Neural cell (in vitro differentiated cells): ENCODE measurements around the gene SLC2A13. TPM values are rescaled to one million over a fixed set of nuclear protein-coding genes. Genes with fewer than 3 reads are reported as not detected.
"Not testable (repeated sequence)": the region's sequence is repeated elsewhere in the genome, so short reads cannot be mapped to it uniquely, and the experiment has no call there.

Experiments used
- H2AFZ ChIP-seq: fragments of 200-600, 300-800 bp; sonication (generic), shearing (Covaris generic); 2 replicates; pipeline ENCODE4 v1.6.0; 2014; ENCODE audit warnings: low read depth, mild to moderate bottlenecking, antibody characterized with exemption, low read length, moderate library complexity
- H3F3A ChIP-seq: fragments of 200-600 bp; shearing (Covaris generic); 2 replicates; pipeline ENCODE4 v1.6.1; 2016; ENCODE audit warnings: mild to moderate bottlenecking, moderate library complexity, mixed read lengths, antibody characterized with exemption, low read length; ENCODE audit not compliant: insufficient read depth, poor library complexity, severe bottlenecking
- H3K27ac ChIP-seq: fragments of 200-600, 300-800 bp; sonication (generic), shearing (Covaris generic); 2 replicates; pipeline ENCODE4 v1.5.1; 2014; ENCODE audit warnings: mild to moderate bottlenecking, low read length, moderate library complexity
- H3K27me3 ChIP-seq: fragments of 300-800, 200-600 bp; sonication (generic), shearing (Covaris generic); 2 replicates; pipeline ENCODE4 v1.6.0; 2014; ENCODE audit warnings: mild to moderate bottlenecking, low read depth, low read length, moderate library complexity; ENCODE audit not compliant: insufficient read depth
- H3K36me3 ChIP-seq: fragments of 300-800, 200-600 bp; sonication (generic), shearing (Covaris generic); 2 replicates; pipeline ENCODE4 v1.5.1; 2014; ENCODE audit warnings: mild to moderate bottlenecking, antibody characterized with exemption, low read length, moderate library complexity; ENCODE audit not compliant: insufficient read depth
- H3K4me2 ChIP-seq: fragments of 300-800, 200-600 bp; sonication (generic), shearing (Covaris generic); 2 replicates; pipeline ENCODE4 v1.6.0; 2014; ENCODE audit warnings: mild to moderate bottlenecking, low read length
- H3K4me3 ChIP-seq: fragments of 300-800, 200-600 bp; sonication (generic), shearing (Covaris generic); 2 replicates; pipeline ENCODE4 v1.5.1; 2014; ENCODE audit warnings: mild to moderate bottlenecking, low read length, moderate library complexity
- H3K79me2 ChIP-seq: fragments of 200-600 bp; shearing (Covaris generic); replicated peaks from 2 replicates; pipeline ENCODE4 v1.6.0; 2014; ENCODE audit warnings: mild to moderate bottlenecking, low read length, moderate library complexity; ENCODE audit not compliant: insufficient read depth
- H3K9ac ChIP-seq: fragments of 300-800, 200-600 bp; sonication (generic), shearing (Covaris generic); 2 replicates; pipeline ENCODE4 v1.6.1; 2016; ENCODE audit warnings: mild to moderate bottlenecking, low read length, mixed read lengths
- H3K9me2 ChIP-seq: fragments of 200-600 bp; shearing (Covaris generic); 2 replicates; pipeline ENCODE4 v1.6.1; 2016; ENCODE audit warnings: mild to moderate bottlenecking, low read length, mixed read lengths; ENCODE audit not compliant: insufficient read depth
- H3K9me3 ChIP-seq: fragments of 200-600, 300-800 bp; sonication (generic), shearing (Covaris generic); 2 replicates; pipeline ENCODE4 v1.6.1; 2016; ENCODE audit warnings: mild to moderate bottlenecking, mixed run types, low read length, moderate library complexity, mixed read lengths
- H4K20me1 ChIP-seq: fragments of 200-600 bp; shearing (Covaris generic); 2 replicates; pipeline ENCODE4 v1.6.1; 2016; ENCODE audit warnings: mild to moderate bottlenecking, mixed run types; ENCODE audit not compliant: insufficient read depth
- CTCF ChIP-seq: fragments of 450-650 bp; IDR thresholded peaks from 2 replicates; pipeline ENCODE4 v1.5.1; 2014; ENCODE audit warnings: antibody characterized with exemption, mild to moderate bottlenecking, moderate library complexity; ENCODE audit not compliant: poor library complexity, severe bottlenecking
- EP300 ChIP-seq: fragments of 450-650 bp; conservative IDR thresholded peaks from 2 replicates; pipeline ENCODE4 v1.6.1; 2014; ENCODE audit warnings: antibody characterized with exemption, mild to moderate bottlenecking, moderate library complexity; ENCODE audit not compliant: poor library complexity, severe bottlenecking
- EZH2 ChIP-seq: fragments of 200-600, 300-800 bp; shearing (Covaris generic), sonication (generic); IDR thresholded peaks from 2 replicates; pipeline ENCODE4 v1.6.1; 2014; ENCODE audit warnings: antibody characterized with exemption, low read length, borderline replicate concordance, mild to moderate bottlenecking; ENCODE audit not compliant: insufficient read depth, poor library complexity, severe bottlenecking
- MXI1 ChIP-seq: fragments of 450-650 bp; conservative IDR thresholded peaks from 2 replicates; pipeline ENCODE4 v1.6.1; 2014; ENCODE audit warnings: antibody characterized with exemption, mild to moderate bottlenecking; ENCODE audit not compliant: poor library complexity, severe bottlenecking
- POLR2AphosphoS5 ChIP-seq: IDR thresholded peaks from 2 replicates; pipeline ENCODE4 v1.6.1; 2012
- RAD21 ChIP-seq: fragments of 450-650 bp; conservative IDR thresholded peaks from 2 replicates; pipeline ENCODE4 v1.6.1; 2014; ENCODE audit warnings: antibody characterized with exemption, mild to moderate bottlenecking, moderate library complexity
- SMC3 ChIP-seq: fragments of 450-650 bp; conservative IDR thresholded peaks from 2 replicates; pipeline ENCODE4 v1.6.1; 2014; ENCODE audit warnings: antibody characterized with exemption, mild to moderate bottlenecking, moderate library complexity; ENCODE audit not compliant: poor library complexity
- TAF1 ChIP-seq: IDR thresholded peaks from 2 replicates; pipeline ENCODE4 v1.6.1; 2012; ENCODE audit warnings: low read depth
- polyA plus RNA-seq: library from polyadenylated mRNA; depleted of rRNA; stranded (reverse); fragments of >200 nt; gene quantifications from 2 replicates; pipeline ENCODE4 v1.2.3, GENCODE V29; 2014
- TF ChIP-seq, protein P1 (sequence below): IDR thresholded peaks from 2 replicates; pipeline ENCODE4 v1.6.1; 2012; ENCODE audit warnings: borderline replicate concordance

Gene SLC2A13
- polyA plus RNA-seq, 1 donor from 2014 or later = 10.7 TPM

DNA sequence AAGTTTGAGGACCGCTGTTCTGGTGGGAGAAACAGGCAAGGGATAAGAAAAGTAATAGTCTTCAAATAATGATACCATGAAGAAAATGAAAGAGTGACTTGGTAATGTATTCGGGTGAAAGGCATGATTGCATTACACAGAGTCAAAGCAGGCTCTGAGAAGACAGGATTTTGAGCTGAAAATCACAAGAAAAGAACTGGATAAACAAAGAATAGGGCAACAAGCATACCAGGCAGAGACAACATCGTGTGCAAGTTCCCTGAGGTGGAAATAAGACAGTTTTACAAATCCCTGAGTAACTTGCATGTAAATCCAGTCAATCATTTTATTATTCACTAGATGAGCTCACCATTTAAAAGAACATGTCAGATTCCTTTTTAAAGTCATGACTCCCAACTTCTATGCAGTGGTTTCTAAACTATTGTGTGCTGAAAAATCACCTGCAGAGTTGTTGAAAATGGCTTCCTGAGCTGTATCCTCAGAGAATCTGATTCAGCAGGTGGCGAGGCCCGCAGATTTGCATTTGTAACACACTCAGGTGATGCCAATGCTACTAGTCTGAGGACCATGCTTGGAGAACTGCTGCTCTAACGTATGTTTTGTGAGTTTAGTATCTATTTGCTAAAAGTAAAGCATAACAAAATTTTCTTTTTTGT lies 353.3 kb downstream of the SLC2A13 start:
- Histone ChIP-seq H3K4me2 (no peak overlapping the region), H3K4me3 (no peak overlapping the region), H3K9me3 (no peaks in the 10 kb centered on the region), H3F3A (no peaks in the 10 kb centered on the region), H3K79me2 (no peaks in the 10 kb centered on the region), H3K9ac (no peak overlapping the region), H3K27me3 (no peaks in the 10 kb centered on the region), H2AFZ (no peak overlapping the region), H4K20me1 (no peaks in the 10 kb centered on the region), H3K27ac (no peak overlapping the region), H3K36me3 (no peaks in the 10 kb centered on the region), H3K9me2 (no peaks in the 10 kb centered on the region)
- TF ChIP-seq MXI1 = no peak
- no peak for TF ChIP-seq RAD21
- no peak for TF ChIP-seq EZH2
- TF ChIP-seq TAF1 = no peak
- no peak for TF ChIP-seq POLR2AphosphoS5
- TF ChIP-seq CTCF = no peak
- TF ChIP-seq EP300 = no peak
- no peak for TF ChIP-seq SMC3
- TF ChIP-seq, protein P1, sequence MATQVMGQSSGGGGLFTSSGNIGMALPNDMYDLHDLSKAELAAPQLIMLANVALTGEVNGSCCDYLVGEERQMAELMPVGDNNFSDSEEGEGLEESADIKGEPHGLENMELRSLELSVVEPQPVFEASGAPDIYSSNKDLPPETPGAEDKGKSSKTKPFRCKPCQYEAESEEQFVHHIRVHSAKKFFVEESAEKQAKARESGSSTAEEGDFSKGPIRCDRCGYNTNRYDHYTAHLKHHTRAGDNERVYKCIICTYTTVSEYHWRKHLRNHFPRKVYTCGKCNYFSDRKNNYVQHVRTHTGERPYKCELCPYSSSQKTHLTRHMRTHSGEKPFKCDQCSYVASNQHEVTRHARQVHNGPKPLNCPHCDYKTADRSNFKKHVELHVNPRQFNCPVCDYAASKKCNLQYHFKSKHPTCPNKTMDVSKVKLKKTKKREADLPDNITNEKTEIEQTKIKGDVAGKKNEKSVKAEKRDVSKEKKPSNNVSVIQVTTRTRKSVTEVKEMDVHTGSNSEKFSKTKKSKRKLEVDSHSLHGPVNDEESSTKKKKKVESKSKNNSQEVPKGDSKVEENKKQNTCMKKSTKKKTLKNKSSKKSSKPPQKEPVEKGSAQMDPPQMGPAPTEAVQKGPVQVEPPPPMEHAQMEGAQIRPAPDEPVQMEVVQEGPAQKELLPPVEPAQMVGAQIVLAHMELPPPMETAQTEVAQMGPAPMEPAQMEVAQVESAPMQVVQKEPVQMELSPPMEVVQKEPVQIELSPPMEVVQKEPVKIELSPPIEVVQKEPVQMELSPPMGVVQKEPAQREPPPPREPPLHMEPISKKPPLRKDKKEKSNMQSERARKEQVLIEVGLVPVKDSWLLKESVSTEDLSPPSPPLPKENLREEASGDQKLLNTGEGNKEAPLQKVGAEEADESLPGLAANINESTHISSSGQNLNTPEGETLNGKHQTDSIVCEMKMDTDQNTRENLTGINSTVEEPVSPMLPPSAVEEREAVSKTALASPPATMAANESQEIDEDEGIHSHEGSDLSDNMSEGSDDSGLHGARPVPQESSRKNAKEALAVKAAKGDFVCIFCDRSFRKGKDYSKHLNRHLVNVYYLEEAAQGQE = no peak

DNA sequence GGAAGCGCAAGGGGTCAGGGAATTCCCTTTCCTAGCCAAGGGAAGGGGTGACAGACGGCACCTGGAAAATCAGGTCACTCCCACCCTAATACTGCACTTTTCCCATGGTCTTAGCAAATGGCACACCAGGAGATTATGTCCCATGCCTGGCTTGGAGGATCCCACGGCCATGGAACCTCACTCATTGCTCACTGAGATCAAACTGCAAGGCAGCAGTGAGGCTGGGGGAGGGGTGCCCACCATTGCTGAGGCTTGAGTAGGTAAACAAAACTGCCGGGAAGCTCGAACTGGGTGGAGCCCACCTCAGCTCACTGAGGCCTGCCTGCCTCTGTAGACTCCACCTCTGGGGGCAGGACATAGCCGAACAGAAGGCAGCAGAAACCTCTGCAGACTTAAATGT lies 359.7 kb downstream of the SLC2A13 start:
- not testable (repeated sequence) for H3K9me3 ChIP-seq, H3K9ac ChIP-seq, H4K20me1 ChIP-seq, H2AFZ ChIP-seq, H3K79me2 ChIP-seq, H3K27ac ChIP-seq, H3F3A ChIP-seq, H3K36me3 ChIP-seq, H3K4me3 ChIP-seq, H3K27me3 ChIP-seq, H3K4me2 ChIP-seq, H3K9me2 ChIP-seq

- H2AFZ ChIP-seq = no peak overlapping the region
- no peaks in the 10 kb centered on the region for H3K36me3 ChIP-seq
- no peaks in the 10 kb centered on the region for H4K20me1 ChIP-seq
- no peak overlapping the region for H3K4me3 ChIP-seq
- H3K9me2 ChIP-seq = no peaks in the 10 kb centered on the region
- no peaks in the 10 kb centered on the region for H3F3A ChIP-seq
- H3K9me3 ChIP-seq = no peaks in the 10 kb centered on the region
- H3K79me2 ChIP-seq = no peaks in the 10 kb centered on the region
- TF ChIP-seq EP300 (no peak), TAF1 (no peak), SMC3 (no peak), MXI1 (no peak), CTCF (no peak), EZH2 (no peak), POLR2AphosphoS5 (no peak), RAD21 (no peak)
- TF ChIP-seq, protein P1 = no peak
- no peak overlapping the region for H3K27ac ChIP-seq
- no peak overlapping the region for H3K9ac ChIP-seq
- H3K27me3 ChIP-seq = no peaks in the 10 kb centered on the region
- no peak overlapping the region for H3K4me2 ChIP-seq
Observed at GRCh38 chr12:39743655-39744054, 362.2 kb downstream of the SLC2A13 start.
